HepG2 (cell line): Measurements from ENCODE around the gene AMZ1. TPM values are rescaled to one million over a fixed set of nuclear protein-coding genes. Genes with fewer than 3 reads are reported as not detected.
A peak's percentile ranks its signal among the peaks of the same experiment; 100 is the strongest.

Experiments
- ATAC-seq: fragments of 200-7000 bp; cut with Tn5 transposase; 3 replicates; pipeline ENCODE4 v1.9.1; 2020; ENCODE audit warnings: mild to moderate bottlenecking, moderate library complexity
- BruUV-seq: library from RNA; stranded (reverse); fragments of 400-500 nt; replicated peaks from 2 replicates; lab custom pipeline; 2021; lab: Mats Ljungman, UMichigan
- CTCF ChIA-PET: fragments of 300-600 bp; formaldehyde crosslinking; extraction: SDS; loops from one replicate; lab custom pipeline; 2021; ENCODE audit warnings: low total read pairs, inconsistent platforms, low intra/inter-chr PET ratio; lab: Yijun Ruan, JAX
- POLR2A ChIA-PET: fragments of 350-600 bp; sonication (Branson Sonifier 250); formaldehyde crosslinking; loops from one replicate; lab custom pipeline; 2020; ENCODE audit warnings: antibody characterized with exemption, inconsistent platforms; lab: Yijun Ruan, JAX
- DNase-seq: peaks from one replicate; pipeline ENCODE4 v3.0.0-alpha.2; 2015; ENCODE audit warnings: low spot score
- FAIRE-seq: peaks from 3 replicates; lab custom pipeline; 2011; peaks lifted over from hg19 to GRCh38; lab: Jason Lieb, UNC
- H2AFZ ChIP-seq: one replicate; pipeline ENCODE4 v1.6.1; 2011; ENCODE audit warnings: low read length, inconsistent platforms
- H3K27ac ChIP-seq: fragments of 300-600 bp; 3 replicates; pipeline ENCODE4 v1.8.0; 2011; ENCODE audit warnings: mixed run types, mild to moderate bottlenecking, mixed read lengths, low read length, inconsistent platforms; ENCODE audit not compliant: insufficient read depth; ENCODE audit errors: extremely low read length
- H3K27me3 ChIP-seq, 2 experiments: fragments of 200-600 bp in 1 of 2; 2 replicates in 1 of 2; 3 replicates in 1 of 2; pipeline versions ENCODE4 v1.6.0 to v1.8.0; 2011; ENCODE audit warnings: low read length in 2 of 2, mild to moderate bottlenecking in 2 of 2, moderate library complexity in 2 of 2, inconsistent platforms in 1 of 2; ENCODE audit not compliant: insufficient read depth in 2 of 2, control insufficient read depth in 1 of 2
- H3K36me3 ChIP-seq, 2 experiments: fragments of 200-600 bp in 1 of 2; replicated peaks in 1 of 2; 2 replicates in 1 of 2; 3 replicates in 1 of 2; pipeline versions ENCODE4 v1.5.1 to v1.8.0; 2011; ENCODE audit warnings: low read length in 2 of 2, inconsistent platforms in 1 of 2; ENCODE audit not compliant: insufficient read depth in 2 of 2, control insufficient read depth in 1 of 2
- H3K4me1 ChIP-seq: 2 replicates; pipeline ENCODE4 v1.5.1; 2012; ENCODE audit warnings: low read length, inconsistent platforms; ENCODE audit not compliant: insufficient read depth
- H3K4me2 ChIP-seq: 2 replicates; pipeline ENCODE4 v1.6.0; 2011; ENCODE audit warnings: low read depth, low read length, inconsistent platforms
- H3K4me3 ChIP-seq, 3 experiments: fragments of 200-600 bp in 1 of 3; sonication (generic), shearing (Covaris generic) in 1 of 3; replicated peaks in 1 of 3; 2 replicates each; pipeline ENCODE4 v1.5.1; 2011 to 2016; ENCODE audit warnings: low read length in 3 of 3, inconsistent platforms in 2 of 3, low read depth in 2 of 3, mild to moderate bottlenecking in 2 of 3, control low read depth in 1 of 3, mixed read lengths in 1 of 3; ENCODE audit not compliant: insufficient read depth in 1 of 3
- H3K79me2 ChIP-seq: one replicate; pipeline ENCODE4 v1.6.1; 2011; ENCODE audit warnings: low read length, inconsistent platforms; ENCODE audit not compliant: insufficient read depth
- H3K9ac ChIP-seq: 2 replicates; pipeline ENCODE4 v1.6.0; 2011; ENCODE audit warnings: mild to moderate bottlenecking, low read depth, low read length, inconsistent platforms; ENCODE audit not compliant: insufficient read depth
- H3K9me3 ChIP-seq: 2 replicates; pipeline ENCODE4 v1.5.1; 2012; ENCODE audit warnings: mild to moderate bottlenecking, low read length
- H4K20me1 ChIP-seq: 2 replicates; pipeline ENCODE4 v1.6.0; 2011; ENCODE audit warnings: inconsistent platforms, mild to moderate bottlenecking, low read length, moderate library complexity; ENCODE audit not compliant: insufficient read depth
- NFRKB ChIP-seq: fragments of 450-650 bp; IDR thresholded peaks from 2 replicates; pipeline ENCODE4 v1.6.1; 2017
- RBFOX2 ChIP-seq: fragments of 200-400 bp; formaldehyde crosslinking; IDR thresholded peaks from 2 replicates; pipeline ENCODE4 v1.6.1; 2017; ENCODE audit warnings: low read depth, mild to moderate bottlenecking, low read length
- WGBS: methylation state at CpG from one replicate; pipeline ENCODE4 v1.1.6; 2017; ENCODE audit warnings: low lambda C conversion rate; 5-methylcytosine and 5-hydroxymethylcytosine counted together
- in situ Hi-C: cut with HindIII; loops from 2 replicates; pipeline ENCODE4 v1.10.0; 2017; ENCODE audit warnings: low pct_unique_long_range_greater_than_20kb; ENCODE audit not compliant: extremely low pct_ligation_motif_present
- intact Hi-C: fragments of 100-400 bp; cut with micrococcal nuclease; formaldehyde crosslinking; loops from one replicate; pipeline ENCODE4 v1.10.0; 2022; ENCODE audit not compliant: unreplicated experiment
- polyA plus RNA-seq, 8 experiments: library from polyadenylated mRNA; depleted of rRNA in 3 of 8; stranded (reverse) in 7 of 8; unstranded in 1 of 8; fragments of >200 nt; fragmentation: Illumina TruSeq in 4 of 8; extraction: Trizol in 4 of 8; gene quantifications; 2 replicates each; pipeline versions ENCODE4 v1.2.1 to v1.2.3, GENCODE V29; 2011 to 2016; ENCODE audit warnings: low read depth in 4 of 8, missing spikeins in 1 of 8, mixed read lengths in 1 of 8; ENCODE audit not compliant: insufficient read depth in 1 of 8
- total RNA-seq, 5 experiments: library from RNA; depleted of rRNA; stranded (reverse); fragments of >200 nt; fragmentation: Illumina TruSeq; extraction: Trizol; gene quantifications; 2 replicates each; pipeline ENCODE4 v1.2.3, GENCODE V29; 2016; ENCODE audit warnings: low read depth in 1 of 5
- TF ChIP-seq, protein P1 (sequence below), 2 experiments: IDR thresholded peaks; 2 replicates each; pipeline ENCODE4 v1.6.1; 2011 to 2012; ENCODE audit warnings: low read length in 2 of 2, borderline replicate concordance in 1 of 2, low read depth in 1 of 2, mild to moderate bottlenecking in 1 of 2, moderate library complexity in 1 of 2

AMZ1 gene
- total and polyA plus RNA-seq, 2 of the 13 experiments (the other 11 are each of a cell fraction or from before 2014, with no cell fraction given): 0.03 TPM; not detected in 1

- 96% methylated on average over 49 of the region's 73 CpGs for WGBS
- Histone ChIP-seq H3K4me1 (peaks cover 14% of the 10 kb centered on the region), H4K20me1 (peaks cover 33% of the 10 kb centered on the region; the same call in 1 of the 2 replicates), H3K4me3 (no peak overlapping the region), H2AFZ (no peak overlapping the region), H3K27ac (no peak overlapping the region), H3K27me3 (no peaks in the 10 kb centered on the region), H3K36me3 (peaks cover 18 to 28% of the 10 kb centered on the region in 2 experiments; a peak in 4 of 5 replicates), H3K4me2 (no peak overlapping the region), H3K79me2 (peaks cover 15% of the 10 kb centered on the region), H3K9ac (no peak overlapping the region), H3K9me3 (no peaks in the 10 kb centered on the region)
- ATAC-seq: no peak
- in situ Hi-C loops (loop anchor here (10.0 kb wide), 1 partner anchor 82 kb away; no protein-coding TSS in a partner anchor), intact Hi-C loops (no loop called here)
- no peak for FAIRE-seq
- POLR2A ChIA-PET: no interaction called here
- TF ChIP-seq NFRKB: no peak
- TF ChIP-seq, protein P1, sequence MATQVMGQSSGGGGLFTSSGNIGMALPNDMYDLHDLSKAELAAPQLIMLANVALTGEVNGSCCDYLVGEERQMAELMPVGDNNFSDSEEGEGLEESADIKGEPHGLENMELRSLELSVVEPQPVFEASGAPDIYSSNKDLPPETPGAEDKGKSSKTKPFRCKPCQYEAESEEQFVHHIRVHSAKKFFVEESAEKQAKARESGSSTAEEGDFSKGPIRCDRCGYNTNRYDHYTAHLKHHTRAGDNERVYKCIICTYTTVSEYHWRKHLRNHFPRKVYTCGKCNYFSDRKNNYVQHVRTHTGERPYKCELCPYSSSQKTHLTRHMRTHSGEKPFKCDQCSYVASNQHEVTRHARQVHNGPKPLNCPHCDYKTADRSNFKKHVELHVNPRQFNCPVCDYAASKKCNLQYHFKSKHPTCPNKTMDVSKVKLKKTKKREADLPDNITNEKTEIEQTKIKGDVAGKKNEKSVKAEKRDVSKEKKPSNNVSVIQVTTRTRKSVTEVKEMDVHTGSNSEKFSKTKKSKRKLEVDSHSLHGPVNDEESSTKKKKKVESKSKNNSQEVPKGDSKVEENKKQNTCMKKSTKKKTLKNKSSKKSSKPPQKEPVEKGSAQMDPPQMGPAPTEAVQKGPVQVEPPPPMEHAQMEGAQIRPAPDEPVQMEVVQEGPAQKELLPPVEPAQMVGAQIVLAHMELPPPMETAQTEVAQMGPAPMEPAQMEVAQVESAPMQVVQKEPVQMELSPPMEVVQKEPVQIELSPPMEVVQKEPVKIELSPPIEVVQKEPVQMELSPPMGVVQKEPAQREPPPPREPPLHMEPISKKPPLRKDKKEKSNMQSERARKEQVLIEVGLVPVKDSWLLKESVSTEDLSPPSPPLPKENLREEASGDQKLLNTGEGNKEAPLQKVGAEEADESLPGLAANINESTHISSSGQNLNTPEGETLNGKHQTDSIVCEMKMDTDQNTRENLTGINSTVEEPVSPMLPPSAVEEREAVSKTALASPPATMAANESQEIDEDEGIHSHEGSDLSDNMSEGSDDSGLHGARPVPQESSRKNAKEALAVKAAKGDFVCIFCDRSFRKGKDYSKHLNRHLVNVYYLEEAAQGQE (IDR thresholded peaks at IDR 0.05; ENCODE audit: borderline replicate concordance in 1 of 2, low read depth in 1 of 2, low read length in 2 of 2): no peak
- TF ChIP-seq RBFOX2: peak; percentile 63
- CTCF ChIA-PET: no interaction called here
- BruUV-seq: no TSS peak
- no peak for DNase-seq
These were observed 41.1 kb upstream of the AMZ1 start for GRCh38 chr7:2646680-2647571.
